IMR-90 (cell line): ENCODE data around the gene HTRA2. TPM values are rescaled to one million over a fixed set of nuclear protein-coding genes. Genes with fewer than 3 reads are reported as not detected.

Experiments
- ATAC-seq: fragments of 200-7000 bp; cut with Tn5 transposase; 2 replicates; pipeline ENCODE4 v1.9.1; 2020; ENCODE audit warnings: low read depth, mild to moderate bottlenecking, moderate library complexity
- Bru-seq: library from RNA; stranded (reverse); fragments of 400-500 nt; gene quantifications from one replicate; lab custom pipeline; 2021; lab: Mats Ljungman, UMichigan
- BruChase-seq, 2 experiments: library from RNA; stranded (reverse); fragments of 400-500 nt; gene quantifications; one replicate each; lab custom pipeline; 2021; lab: Mats Ljungman, UMichigan
- BruUV-seq: library from RNA; stranded (reverse); fragments of 400-500 nt; replicated peaks from 2 replicates; lab custom pipeline; 2021; lab: Mats Ljungman, UMichigan
- CTCF ChIA-PET: fragments of 300-600 bp; formaldehyde crosslinking; extraction: SDS; loops from one replicate; lab custom pipeline; 2021; ENCODE audit warnings: antibody characterized with exemption; lab: Yijun Ruan, JAX
- POLR2A ChIA-PET: fragments of 300-600 bp; sonication (Branson Sonifier 250); formaldehyde crosslinking; loops from one replicate; lab custom pipeline; 2022; ENCODE audit warnings: antibody characterized with exemption; ENCODE audit not compliant: unreplicated experiment; lab: Charles Lee
- DNase-seq: peaks from one replicate; pipeline ENCODE4 v3.0.0; 2013
- H2AFZ ChIP-seq: replicated peaks from 2 replicates; pipeline ENCODE3; 2013; ENCODE audit warnings: low read length, mild to moderate bottlenecking; ENCODE audit not compliant: poor library complexity
- H2AK5ac ChIP-seq: 2 replicates; pipeline ENCODE4 v1.6.1; 2013; ENCODE audit warnings: low read depth, low read length, inconsistent platforms
- H2AK9ac ChIP-seq: replicated peaks from 2 replicates; pipeline ENCODE3; 2013; ENCODE audit warnings: mild to moderate bottlenecking, low read depth, low read length, moderate library complexity; ENCODE audit not compliant: poor library complexity
- H2BK120ac ChIP-seq: 2 replicates; pipeline ENCODE4 v1.6.1; 2013; ENCODE audit warnings: low read depth, low read length, inconsistent platforms
- H2BK15ac ChIP-seq: 3 replicates; pipeline ENCODE4 v1.6.1; 2013; ENCODE audit warnings: low read depth, low read length, inconsistent platforms
- H2BK20ac ChIP-seq: 2 replicates; pipeline ENCODE4 v1.6.1; 2013; ENCODE audit warnings: low read depth, mild to moderate bottlenecking, inconsistent platforms, low read length, moderate library complexity
- H2BK5ac ChIP-seq: 2 replicates; pipeline ENCODE4 v1.6.1; 2013; ENCODE audit warnings: mild to moderate bottlenecking, low read depth, low read length, inconsistent platforms; ENCODE audit not compliant: poor library complexity, severe bottlenecking
- H3K14ac ChIP-seq: replicated peaks from 2 replicates; pipeline ENCODE4 v1.6.1; 2013; ENCODE audit warnings: low read depth, low read length, inconsistent platforms
- H3K18ac ChIP-seq: 2 replicates; pipeline ENCODE4 v1.6.1; 2013; ENCODE audit warnings: low read depth, low read length, control low read depth
- H3K23ac ChIP-seq: 2 replicates; pipeline ENCODE4 v1.6.1; 2013; ENCODE audit warnings: low read depth, low read length, inconsistent platforms
- H3K27ac ChIP-seq: 2 replicates; pipeline ENCODE4 v1.5.1; 2013; ENCODE audit warnings: mild to moderate bottlenecking, control low read depth, low read length; ENCODE audit not compliant: insufficient read depth
- H3K27me3 ChIP-seq: 2 replicates; pipeline ENCODE4 v1.6.1; 2013; ENCODE audit warnings: low read length; ENCODE audit not compliant: control insufficient read depth, insufficient read depth
- H3K36me3 ChIP-seq: 2 replicates; pipeline ENCODE4 v1.6.1; 2013; ENCODE audit warnings: low read length, mixed read lengths; ENCODE audit not compliant: control insufficient read depth, insufficient read depth
- H3K4ac ChIP-seq: 2 replicates; pipeline ENCODE4 v1.6.1; 2013; ENCODE audit warnings: low read depth, low read length, inconsistent platforms
- H3K4me1 ChIP-seq: 2 replicates; pipeline ENCODE4 v1.6.1; 2013; ENCODE audit warnings: low read length, mixed read lengths; ENCODE audit not compliant: control insufficient read depth, insufficient read depth
- H3K4me2 ChIP-seq: 2 replicates; pipeline ENCODE4 v1.6.1; 2013; ENCODE audit warnings: low read depth, mild to moderate bottlenecking, control low read depth, low read length, moderate library complexity
- H3K4me3 ChIP-seq: 2 replicates; pipeline ENCODE4 v1.5.1; 2013; ENCODE audit warnings: low read depth, mild to moderate bottlenecking, control low read depth, low read length, moderate library complexity; ENCODE audit not compliant: insufficient read depth
- H3K56ac ChIP-seq: 2 replicates; pipeline ENCODE4 v1.6.1; 2013; ENCODE audit warnings: low read length, inconsistent platforms; ENCODE audit not compliant: insufficient read depth; ENCODE audit errors: extremely low read depth
- H3K79me1 ChIP-seq, 2 experiments: 2 replicates each; pipeline ENCODE4 v1.6.1; 2013; ENCODE audit warnings: low read length in 2 of 2, inconsistent platforms in 1 of 2, low read depth in 1 of 2
- H3K9ac ChIP-seq: 2 replicates; pipeline ENCODE4 v1.6.1; 2013; ENCODE audit warnings: low read depth, low read length, control low read depth
- H3K9me1 ChIP-seq: 2 replicates; pipeline ENCODE4 v1.6.1; 2013; ENCODE audit warnings: low read length, inconsistent platforms; ENCODE audit not compliant: insufficient read depth
- H3K9me3 ChIP-seq: 2 replicates; pipeline ENCODE4 v1.6.1; 2013; ENCODE audit warnings: low read length; ENCODE audit not compliant: control insufficient read depth, insufficient read depth
- H4K20me1 ChIP-seq: 2 replicates; pipeline ENCODE4 v1.6.1; 2013; ENCODE audit warnings: low read length, inconsistent platforms; ENCODE audit not compliant: insufficient read depth
- H4K5ac ChIP-seq: 2 replicates; pipeline ENCODE4 v1.6.1; 2013; ENCODE audit warnings: mild to moderate bottlenecking, low read depth, low read length, control low read depth
- H4K8ac ChIP-seq, 2 experiments: 2 replicates each; pipeline ENCODE4 v1.6.1; 2013; ENCODE audit warnings: low read depth in 2 of 2, low read length in 2 of 2, control low read depth in 1 of 2, inconsistent platforms in 1 of 2
- H4K91ac ChIP-seq: 2 replicates; pipeline ENCODE4 v1.6.1; 2013; ENCODE audit warnings: low read depth, low read length, inconsistent platforms; ENCODE audit not compliant: insufficient read depth
- BHLHE40 ChIP-seq: fragments of 150-350 bp; IDR thresholded peaks from 2 replicates; pipeline ENCODE4 v1.6.1; 2016; ENCODE audit warnings: mild to moderate bottlenecking, low read depth, low read length
- CEBPB ChIP-seq: IDR thresholded peaks from 2 replicates; pipeline ENCODE4 v1.6.1; 2012; ENCODE audit warnings: low read depth, low read length, improper control_type of control experiment
- ELK1 ChIP-seq: fragments of 150-350 bp; IDR thresholded peaks from 2 replicates; pipeline ENCODE4 v1.6.1; 2016; ENCODE audit warnings: low read depth, mild to moderate bottlenecking, low read length, moderate library complexity, borderline replicate concordance
- FOS ChIP-seq: fragments of 150-350 bp; IDR thresholded peaks from 2 replicates; pipeline ENCODE4 v1.6.1; 2016; ENCODE audit warnings: low read depth, low read length
- MAFK ChIP-seq: IDR thresholded peaks from 2 replicates; pipeline ENCODE4 v1.6.1; 2012; ENCODE audit warnings: low read depth, low read length, improper control_type of control experiment
- MAZ ChIP-seq: IDR thresholded peaks from 2 replicates; pipeline ENCODE4 v1.6.1; 2012; ENCODE audit warnings: low read depth, mild to moderate bottlenecking, low read length, improper control_type of control experiment, moderate library complexity, borderline replicate concordance
- MXI1 ChIP-seq: IDR thresholded peaks from 2 replicates; pipeline ENCODE4 v1.6.1; 2012; ENCODE audit warnings: low read depth, mild to moderate bottlenecking, low read length, moderate library complexity, borderline replicate concordance
- NFE2L2 ChIP-seq: fragments of 150-350 bp; IDR thresholded peaks from 2 replicates; pipeline ENCODE4 v1.6.1; 2016; ENCODE audit warnings: low read depth, mild to moderate bottlenecking, low read length
- POLR2A ChIP-seq: IDR thresholded peaks from 2 replicates; pipeline ENCODE4 v1.6.1; 2012; ENCODE audit warnings: mild to moderate bottlenecking, low read depth, low read length
- RAD21 ChIP-seq: IDR thresholded peaks from 2 replicates; pipeline ENCODE4 v1.6.1; 2012; ENCODE audit warnings: low read length, improper control_type of control experiment
- RCOR1 ChIP-seq: IDR thresholded peaks from 2 replicates; pipeline ENCODE4 v1.6.1; 2012; ENCODE audit warnings: mild to moderate bottlenecking, low read length, improper control_type of control experiment; ENCODE audit not compliant: insufficient replicate concordance
- SMC3 ChIP-seq: fragments of 150-350 bp; IDR thresholded peaks from 2 replicates; pipeline ENCODE4 v1.6.1; 2016; ENCODE audit warnings: low read depth, mild to moderate bottlenecking, antibody characterized with exemption, low read length, moderate library complexity
- WGBS, 2 experiments: methylation state at CpG; one replicate each; pipeline versions ENCODE4 v1.1.5 to v1.1.7; 2013; ENCODE audit warnings: missing lambda C conversion rate in 2 of 2; ENCODE audit not compliant: insufficient read length in 1 of 2; ENCODE audit errors: extremely low coverage in 2 of 2; 5-methylcytosine and 5-hydroxymethylcytosine counted together
- dilution Hi-C: fragments of 300-500 bp; cut with HindIII; formaldehyde crosslinking; loops from one replicate; pipeline ENCODE4 v1.14.3; 2018; ENCODE audit warnings: low sequenced_read_pairs; ENCODE audit not compliant: unreplicated experiment
- in situ Hi-C: fragments of 300-500 bp; cut with MboI; formaldehyde crosslinking; loops from 3 replicates; pipeline ENCODE4 v1.14.3; 2019; ENCODE audit warnings: low sequenced_read_pairs, inconsistent platforms, mixed read lengths
- intact Hi-C: fragments of 100-400 bp; cut with micrococcal nuclease; formaldehyde crosslinking; loops from 2 replicates; pipeline ENCODE4 v1.10.0; 2022
- long read RNA-seq: library from polyadenylated mRNA; unstranded; transcript quantifications from one replicate; pipeline ENCODE4 v2.0.0, GENCODE V29; 2021; ENCODE audit not compliant: unreplicated experiment
- polyA plus RNA-seq, 3 experiments: library from polyadenylated mRNA; depleted of rRNA; stranded (reverse); fragments of >200 nt; gene quantifications; 2 replicates each; pipeline ENCODE4 v1.2.3, GENCODE V29; 2012; ENCODE audit warnings: low replicate concordance in 1 of 3
- total RNA-seq: library from RNA; depleted of rRNA; stranded (reverse); fragments of >200 nt; gene quantifications from 2 replicates; pipeline ENCODE4 v1.2.3, GENCODE V29; 2012; rRNA removed
- TF ChIP-seq, protein P1 (sequence below): fragments of 150-350 bp; IDR thresholded peaks from 2 replicates; pipeline ENCODE4 v1.6.1; 2017; ENCODE audit warnings: mild to moderate bottlenecking, antibody characterized with exemption, low read length, low read depth

The HTRA2 gene
- 28.1 and 34.2 TPM in 2 replicates for total RNA-seq
- polyA plus RNA-seq (2012; rRNA removed), result 23.6 and 25.9 TPM in 2 replicates
- polyA plus RNA-seq (2012; cell fraction: cytosol; rRNA removed), result 20.8 and 34.6 TPM in 2 replicates
- 34.6 and 46.8 TPM in 2 replicates for polyA plus RNA-seq (2012; cell fraction: nucleus; rRNA removed; ENCODE audit: low replicate concordance)
- percentile 39 among the genes with signal in this experiment for Bru-seq, nascent RNA
- percentile 48 among the genes with signal in this experiment for BruChase-seq, experiment 1, labeled RNA remaining after a 6-hour chase
- percentile 45 among the genes with signal in this experiment for BruChase-seq, experiment 2, labeled RNA remaining after a 2-hour chase
- long read RNA-seq, transcript HTRA2-201 (8 exons, 2,370 nt), result major isoform, 21 of 34 reads
- long read RNA-seq, partial matches to known transcripts, result 7 of 34 reads
- long read RNA-seq, other reads (novel, unspliced or antisense), result 5 of 34 reads

GRCh38 chr2:74529357-74530238 is at the start of gene HTRA2, which contains the start of gene AUP1:
TSS of gene HTRA2 (plus strand) at chr2:74529933. CDS start at chr2:74530007, 74 bp downstream.
TSS of gene AUP1 (minus strand) at chr2:74529706. CDS start at chr2:74529629, 77 bp downstream.
- ChIA-PET POLR2A (interaction anchor here (0.5 to 0.6 kb wide), 2 partner anchors 56 to 121 kb away, joined by 4 read pairs; no protein-coding TSS in a partner anchor), CTCF (interaction anchor here (0.6 kb wide), 1 partner anchor 55 kb away, joined by 4 read pairs; no protein-coding TSS in a partner anchor)
- Histone ChIP-seq H3K4ac (peak within 1 kb of the TSS; percentile 90), H3K9me1 (peaks cover 19% of the 10 kb centered on the region), H4K8ac (peak within 1 kb of the TSS; percentile 78 to 95), H2BK15ac (peak within 1 kb of the TSS; percentile 10; the same call in 1 of the 3 replicates), H2AK5ac (peak within 1 kb of the TSS; percentile 96), H3K4me1 (peaks cover 12% of the 10 kb centered on the region), H4K5ac (peak within 1 kb of the TSS; percentile 55), H3K27ac (peak within 1 kb of the TSS; percentile 85), H2BK5ac (peak within 1 kb of the TSS; percentile 88), H2BK20ac (no peak within 1 kb of the TSS; the same call in 1 of the 2 replicates), H2AFZ (peak within 1 kb of the TSS; percentile 99), H3K9me3 (no peaks in the 10 kb centered on the region), H3K79me1 (peaks cover 32 to 57% of the 10 kb centered on the region in 2 experiments), H3K14ac (peak within 1 kb of the TSS; percentile 97), H3K4me2 (peak within 1 kb of the TSS; percentile 95), H2AK9ac (peak within 1 kb of the TSS; percentile 100), H4K91ac (peak within 1 kb of the TSS; percentile 79), H3K23ac (peak within 1 kb of the TSS; percentile 92), H3K9ac (peak within 1 kb of the TSS; percentile 93), H3K27me3 (no peaks in the 10 kb centered on the region), H3K4me3 (peak within 1 kb of the TSS; percentile 93), H3K36me3 (peaks cover 44% of the 10 kb centered on the region), H3K18ac (peak within 1 kb of the TSS; percentile 9), H4K20me1 (peaks cover 13% of the 10 kb centered on the region), H3K56ac (peak within 1 kb of the TSS; percentile 92), H2BK120ac (peak within 1 kb of the TSS; percentile 77)
- 0% methylated on average over 42 of the region's 87 CpGs; no CpG with 5 or more reads in 1 of the 2 experiments for WGBS, 2 experiments
- in situ Hi-C loops (no loop called here), dilution Hi-C loops (no loop called here), intact Hi-C loops (loop anchor here (1.0 to 2.0 kb wide), 3 partner anchors 46 to 58 kb away; partner anchors contain the start of gene TTC31)
- no TSS peak for BruUV-seq
- ATAC-seq (peak; percentile 93), DNase-seq (peak; percentile 99)
- TF ChIP-seq ELK1 (no peak), MXI1 (peak; percentile 93), FOS (no peak), MAZ (peak; percentile 67; the same call in 1 of the 2 replicates), RAD21 (peak; percentile 6), RCOR1 (no peak), CEBPB (no peak), SMC3 (no peak), NFE2L2 (no peak; the same call in 1 of the 2 replicates), MAFK (no peak), BHLHE40 (0 out of 2 replicates have a peak, but pooled peaks have one; percentile 13), POLR2A (peak; percentile 93)
- TF ChIP-seq, protein P1, sequence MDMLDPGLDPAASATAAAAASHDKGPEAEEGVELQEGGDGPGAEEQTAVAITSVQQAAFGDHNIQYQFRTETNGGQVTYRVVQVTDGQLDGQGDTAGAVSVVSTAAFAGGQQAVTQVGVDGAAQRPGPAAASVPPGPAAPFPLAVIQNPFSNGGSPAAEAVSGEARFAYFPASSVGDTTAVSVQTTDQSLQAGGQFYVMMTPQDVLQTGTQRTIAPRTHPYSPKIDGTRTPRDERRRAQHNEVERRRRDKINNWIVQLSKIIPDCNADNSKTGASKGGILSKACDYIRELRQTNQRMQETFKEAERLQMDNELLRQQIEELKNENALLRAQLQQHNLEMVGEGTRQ, result no peak
